ACC112 (cell line): ENCODE measurements around the gene MBOAT7.

Experiments
- H2AFZ ChIP-seq: fragments of 200-600 bp; sonication (generic); one replicate; pipeline ENCODE4 v1.6.0; 2017; ENCODE audit warnings: antibody characterized with exemption, low read length; ENCODE audit not compliant: unreplicated experiment
- H3K27ac ChIP-seq: fragments of 200-600 bp; sonication (generic); 2 replicates; pipeline ENCODE4 v1.5.1; 2014; ENCODE audit warnings: low read depth, mild to moderate bottlenecking, antibody characterized with exemption, low read length, moderate library complexity
- H3K27me3 ChIP-seq: fragments of 200-600 bp; sonication (generic); 2 replicates; pipeline ENCODE4 v1.6.1; 2014; ENCODE audit warnings: mild to moderate bottlenecking, antibody characterized with exemption, low read length, moderate library complexity, mixed read lengths; ENCODE audit not compliant: insufficient read depth
- H3K36me3 ChIP-seq: fragments of 200-600 bp; sonication (generic); 2 replicates; pipeline ENCODE4 v1.6.1; 2016; ENCODE audit warnings: mild to moderate bottlenecking, antibody characterized with exemption, low read length, moderate library complexity, mixed read lengths; ENCODE audit not compliant: insufficient read depth
- H3K4me1 ChIP-seq: fragments of 200-600 bp; sonication (generic); one replicate; pipeline ENCODE4 v1.6.1; 2016; ENCODE audit warnings: low read length, mixed read lengths; ENCODE audit not compliant: insufficient read depth, unreplicated experiment, control insufficient read depth
- H3K4me3 ChIP-seq: fragments of 200-600 bp; sonication (generic); 2 replicates; pipeline ENCODE4 v1.5.1; 2014; ENCODE audit warnings: mild to moderate bottlenecking, low read depth, low read length
- H3K79me2 ChIP-seq: fragments of 200-600 bp; sonication (generic); one replicate; pipeline ENCODE4 v1.6.0; 2016; ENCODE audit warnings: low read length; ENCODE audit not compliant: control insufficient read depth, unreplicated experiment, insufficient read depth

Gene MBOAT7

GRCh38 chr19:54152267-54152666, 37.1 kb downstream of the MBOAT7 start:
- no peaks in the 10 kb centered on the region for H3K4me1 ChIP-seq
- no peak overlapping the region for H2AFZ ChIP-seq
- no peaks in the 10 kb centered on the region for H3K79me2 ChIP-seq
- H3K4me3 ChIP-seq, result no peak overlapping the region
- H3K27me3 ChIP-seq, result no peaks in the 10 kb centered on the region
- H3K27ac ChIP-seq, result no peak overlapping the region
- H3K36me3 ChIP-seq, result no peaks in the 10 kb centered on the region; the same call in 1 of the 2 replicates

GRCh38 chr19:54151362-54152035, 37.9 kb downstream of the MBOAT7 start:
- no peaks in the 10 kb centered on the region for H3K4me1 ChIP-seq
- no peak overlapping the region for H3K27ac ChIP-seq
- H3K36me3 ChIP-seq, result no peaks in the 10 kb centered on the region; the same call in 1 of the 2 replicates
- no peak overlapping the region for H2AFZ ChIP-seq
- no peaks in the 10 kb centered on the region for H3K27me3 ChIP-seq
- H3K79me2 ChIP-seq, result no peaks in the 10 kb centered on the region
- H3K4me3 ChIP-seq, result no peak overlapping the region

GRCh38 chr19:54149021-54149812, 40.2 kb downstream of the MBOAT7 start:
- Histone ChIP-seq H3K4me1 (no peaks in the 10 kb centered on the region), H3K27ac (no peak overlapping the region), H2AFZ (no peak overlapping the region), H3K27me3 (no peaks in the 10 kb centered on the region), H3K4me3 (no peak overlapping the region), H3K36me3 (no peaks in the 10 kb centered on the region), H3K79me2 (no peaks in the 10 kb centered on the region)

- no peak overlapping the region for H3K4me3 ChIP-seq
- 0 out of 2 replicates have a peak, but pooled peaks cover under 1% of the 10 kb centered on the region for H3K36me3 ChIP-seq
- H3K79me2 ChIP-seq, result no peaks in the 10 kb centered on the region
- no peaks in the 10 kb centered on the region for H3K4me1 ChIP-seq
- H3K27me3 ChIP-seq, result no peaks in the 10 kb centered on the region
- no peak overlapping the region for H3K27ac ChIP-seq
- no peak overlapping the region for H2AFZ ChIP-seq
These were observed 41.2 kb downstream of the MBOAT7 start for GRCh38 chr19:54148158-54148557.

GRCh38 chr19:54147676-54148075, 41.7 kb downstream of the MBOAT7 start:
- no peaks in the 10 kb centered on the region for H3K27me3 ChIP-seq
- peaks cover 1% of the 10 kb centered on the region for H3K79me2 ChIP-seq
- no peaks in the 10 kb centered on the region for H3K4me1 ChIP-seq
- H3K4me3 ChIP-seq, result no peak overlapping the region
- no peak overlapping the region for H3K27ac ChIP-seq
- H3K36me3 ChIP-seq, result 0 out of 2 replicates have a peak, but pooled peaks cover 3% of the 10 kb centered on the region
- H2AFZ ChIP-seq, result no peak overlapping the region

- no peak overlapping the region for H2AFZ ChIP-seq
These were observed 43.7 kb downstream of the MBOAT7 start for GRCh38 chr19:54145541-54146158.

GRCh38 chr19:54142166-54142780, 47.1 kb downstream of the MBOAT7 start:
- H3K79me2 ChIP-seq, result peaks cover 47% of the 10 kb centered on the region
- H3K27ac ChIP-seq, result no peak overlapping the region
- no peak overlapping the region for H3K4me3 ChIP-seq
- H3K4me1 ChIP-seq, result no peaks in the 10 kb centered on the region
- H2AFZ ChIP-seq, result no peak overlapping the region
- H3K27me3 ChIP-seq, result no peaks in the 10 kb centered on the region
- 0 out of 2 replicates have a peak, but pooled peaks cover 3% of the 10 kb centered on the region for H3K36me3 ChIP-seq

More at GRCh38 chr19:54145541-54146158, 43.7 kb downstream of the MBOAT7 start:
- H3K36me3 ChIP-seq, result 0 out of 2 replicates have a peak, but pooled peaks cover 3% of the 10 kb centered on the region
- H3K4me1 ChIP-seq, result no peaks in the 10 kb centered on the region
- no peak overlapping the region for H3K4me3 ChIP-seq
- H3K79me2 ChIP-seq, result peaks cover 18% of the 10 kb centered on the region
- H3K27ac ChIP-seq, result no peak overlapping the region
- H3K27me3 ChIP-seq, result no peaks in the 10 kb centered on the region

GRCh38 chr19:54141356-54141755, 48.0 kb downstream of the MBOAT7 start:
- 0 out of 2 replicates have a peak, but pooled peaks cover 3% of the 10 kb centered on the region for H3K36me3 ChIP-seq
- no peak overlapping the region for H2AFZ ChIP-seq
- no peaks in the 10 kb centered on the region for H3K4me1 ChIP-seq
- no peaks in the 10 kb centered on the region for H3K27me3 ChIP-seq
- H3K4me3 ChIP-seq, result no peak overlapping the region
- H3K27ac ChIP-seq, result no peak overlapping the region
- H3K79me2 ChIP-seq, result peaks cover 47% of the 10 kb centered on the region

- Histone ChIP-seq H3K36me3 (0 out of 2 replicates have a peak, but pooled peaks cover 3% of the 10 kb centered on the region), H2AFZ (no peak overlapping the region), H3K4me1 (no peaks in the 10 kb centered on the region), H3K79me2 (peaks cover 47% of the 10 kb centered on the region), H3K27ac (no peak overlapping the region), H3K27me3 (no peaks in the 10 kb centered on the region), H3K4me3 (peak overlapping the region; percentile 93)
These were observed 50.7 kb downstream of the MBOAT7 start for GRCh38 chr19:54138489-54139256.
